ENCODE measurements around the gene NPIPB13.
"Not testable (repeated sequence)": the region's sequence is repeated elsewhere in the genome, so short reads cannot be mapped to it uniquely, and the experiment has no call there.

The NPIPB13 gene

GRCh38 chr16:30248379-30248778 lies at the start of gene NPIPB13:
NPIPB13 (minus strand) TSS chr16:30248479; CDS start chr16:30245573, 2,906 bp downstream.
- H3K27me3 Mint-ChIP-seq; H3K4me3 Mint-ChIP-seq; H3K9me3 Mint-ChIP-seq; DNase-seq (ENCODE audit: low spot score in 2 of 2); ATAC-seq (ENCODE audit: low read depth); H3K36me3 Mint-ChIP-seq; H3K27ac Mint-ChIP-seq; H3K4me1 Mint-ChIP-seq: not testable (repeated sequence)

DNA sequence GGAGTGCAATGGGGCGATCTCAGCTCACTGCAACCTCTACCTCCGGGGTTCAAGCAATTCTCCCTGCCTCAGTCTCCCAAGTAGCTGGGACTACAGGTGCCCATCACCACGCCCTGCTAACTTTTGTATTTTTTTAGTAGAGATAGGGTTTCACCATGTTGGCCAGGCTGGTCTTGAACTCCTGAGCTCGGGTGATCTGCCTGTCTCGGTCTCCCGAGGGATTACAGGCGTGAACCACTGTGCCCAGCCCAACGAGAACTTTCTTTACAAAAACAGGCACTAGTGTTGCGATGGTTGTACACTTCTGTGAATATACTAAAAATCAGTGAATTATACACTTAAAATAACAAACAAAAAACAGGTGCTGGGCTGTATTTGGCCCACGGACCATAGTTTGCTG lies 34.1 kb upstream of the NPIPB13 start:
- not testable (repeated sequence) for H3K36me3 Mint-ChIP-seq; H3K27me3 Mint-ChIP-seq; DNase-seq (ENCODE audit: low spot score in 2 of 2); H3K4me3 Mint-ChIP-seq; ATAC-seq (ENCODE audit: low read depth); H3K4me1 Mint-ChIP-seq; H3K27ac Mint-ChIP-seq; H3K9me3 Mint-ChIP-seq

GRCh38 chr16:30278523-30278922 lies 30.2 kb upstream of the NPIPB13 start:
- not testable (repeated sequence) for H3K4me3 Mint-ChIP-seq; H3K4me1 Mint-ChIP-seq; ATAC-seq (ENCODE audit: low read depth); DNase-seq (ENCODE audit: low spot score in 2 of 2); H3K27ac Mint-ChIP-seq; H3K36me3 Mint-ChIP-seq; H3K9me3 Mint-ChIP-seq; H3K27me3 Mint-ChIP-seq

- H3K9me3 Mint-ChIP-seq; H3K27ac Mint-ChIP-seq; DNase-seq (ENCODE audit: low spot score in 2 of 2); ATAC-seq (ENCODE audit: low read depth); H3K27me3 Mint-ChIP-seq; H3K4me3 Mint-ChIP-seq; H3K4me1 Mint-ChIP-seq; H3K36me3 Mint-ChIP-seq: not testable (repeated sequence)
Measured at GRCh38 chr16:30217082-30217481, 31.2 kb downstream of the NPIPB13 start.

GRCh38 chr16:30211414-30211813 lies 36.9 kb downstream of the NPIPB13 start:
- not testable (repeated sequence) for H3K4me3 Mint-ChIP-seq

DNA sequence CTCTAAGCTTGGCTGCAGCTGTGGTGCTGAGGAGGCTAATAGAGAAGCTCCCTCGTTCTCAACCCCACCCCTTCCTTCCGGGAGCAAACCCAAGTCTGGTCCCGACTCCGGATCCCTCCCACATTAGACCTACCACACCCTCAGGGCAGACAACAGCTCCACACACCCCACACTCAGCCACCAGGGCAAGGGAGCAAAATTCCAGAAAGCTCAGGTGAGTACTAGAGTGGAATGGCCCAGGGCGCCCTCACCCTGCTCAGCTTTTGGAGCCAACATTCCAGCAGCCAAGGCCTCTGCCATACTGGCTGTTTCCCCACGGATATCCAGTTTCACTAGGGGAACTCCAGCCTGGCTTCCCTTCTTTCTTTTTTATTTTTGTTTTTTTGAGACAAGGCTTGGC lies 39.2 kb downstream of the NPIPB13 start:
- H3K36me3 Mint-ChIP-seq; H3K27ac Mint-ChIP-seq; H3K4me1 Mint-ChIP-seq; H3K27me3 Mint-ChIP-seq; DNase-seq (ENCODE audit: low spot score in 2 of 2); H3K9me3 Mint-ChIP-seq: not testable (repeated sequence)
- peak overlapping the region; percentile 44 for H3K4me3 Mint-ChIP-seq
- peak; percentile 44 for ATAC-seq (ENCODE audit: low read depth)

More at GRCh38 chr16:30211414-30211813, 36.9 kb downstream of the NPIPB13 start:
- not testable (repeated sequence) for ATAC-seq (ENCODE audit: low read depth); H3K4me1 Mint-ChIP-seq; H3K27me3 Mint-ChIP-seq; H3K9me3 Mint-ChIP-seq; H3K27ac Mint-ChIP-seq; DNase-seq (ENCODE audit: low spot score in 2 of 2); H3K36me3 Mint-ChIP-seq

DNA sequence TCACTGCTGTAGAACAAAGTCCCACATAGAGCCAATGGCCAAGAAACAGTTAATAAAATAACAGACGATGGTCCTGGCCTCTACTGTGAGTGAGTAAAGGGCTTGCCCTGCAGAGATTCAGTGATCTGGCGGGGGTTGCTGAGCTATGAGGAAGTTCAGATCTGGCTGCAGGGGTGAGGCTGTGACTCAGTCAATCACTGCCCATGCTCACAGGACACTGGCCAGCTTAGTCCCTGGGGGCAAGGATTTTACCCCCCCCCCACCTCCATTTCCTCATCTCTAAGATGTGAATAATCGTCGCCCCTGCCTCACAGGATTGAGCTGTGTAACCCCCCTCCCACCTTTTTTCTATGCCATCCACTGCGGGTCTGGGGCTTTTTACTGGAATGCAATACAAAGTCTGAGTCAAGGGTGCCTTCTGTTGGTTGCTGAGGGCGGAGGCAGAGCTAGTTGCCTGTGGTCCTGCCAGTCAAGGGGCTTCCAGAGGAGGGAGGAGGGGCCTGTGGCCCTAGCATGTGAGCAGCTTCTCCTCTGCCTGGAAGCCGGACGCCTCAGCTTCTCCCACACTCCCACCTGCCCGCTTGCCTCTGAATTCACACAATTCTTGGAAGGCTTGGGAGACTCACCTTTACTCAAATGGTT lies 41.1 kb downstream of the NPIPB13 start:
- not testable (repeated sequence) for DNase-seq (ENCODE audit: low spot score in 2 of 2); H3K36me3 Mint-ChIP-seq; H3K27me3 Mint-ChIP-seq; H3K4me1 Mint-ChIP-seq; H3K9me3 Mint-ChIP-seq; H3K27ac Mint-ChIP-seq
- H3K4me3 Mint-ChIP-seq = peak overlapping the region; percentile 44
- ATAC-seq (ENCODE audit: low read depth) = peak; percentile 45

- not testable (repeated sequence) for H3K4me3 Mint-ChIP-seq
Measured at GRCh38 chr16:30206252-30206651, 42.0 kb downstream of the NPIPB13 start.

GRCh38 chr16:30205541-30206236 lies 42.6 kb downstream of the NPIPB13 start:
- H3K4me3 Mint-ChIP-seq, H3K36me3 Mint-ChIP-seq, H3K27me3 Mint-ChIP-seq, H3K9me3 Mint-ChIP-seq, H3K4me1 Mint-ChIP-seq, H3K27ac Mint-ChIP-seq: not testable (repeated sequence)
- ATAC-seq (ENCODE audit: low read depth) (peak; percentile 73), DNase-seq (ENCODE audit: low spot score in 2 of 2) (peak in 1 of 2 donors; percentile 27)

More at GRCh38 chr16:30206252-30206651, 42.0 kb downstream of the NPIPB13 start:
- not testable (repeated sequence) for H3K4me1 Mint-ChIP-seq; H3K36me3 Mint-ChIP-seq; H3K27ac Mint-ChIP-seq; H3K9me3 Mint-ChIP-seq; DNase-seq (ENCODE audit: low spot score in 2 of 2); H3K27me3 Mint-ChIP-seq
- peak; percentile 23 for ATAC-seq (ENCODE audit: low read depth)

DNA sequence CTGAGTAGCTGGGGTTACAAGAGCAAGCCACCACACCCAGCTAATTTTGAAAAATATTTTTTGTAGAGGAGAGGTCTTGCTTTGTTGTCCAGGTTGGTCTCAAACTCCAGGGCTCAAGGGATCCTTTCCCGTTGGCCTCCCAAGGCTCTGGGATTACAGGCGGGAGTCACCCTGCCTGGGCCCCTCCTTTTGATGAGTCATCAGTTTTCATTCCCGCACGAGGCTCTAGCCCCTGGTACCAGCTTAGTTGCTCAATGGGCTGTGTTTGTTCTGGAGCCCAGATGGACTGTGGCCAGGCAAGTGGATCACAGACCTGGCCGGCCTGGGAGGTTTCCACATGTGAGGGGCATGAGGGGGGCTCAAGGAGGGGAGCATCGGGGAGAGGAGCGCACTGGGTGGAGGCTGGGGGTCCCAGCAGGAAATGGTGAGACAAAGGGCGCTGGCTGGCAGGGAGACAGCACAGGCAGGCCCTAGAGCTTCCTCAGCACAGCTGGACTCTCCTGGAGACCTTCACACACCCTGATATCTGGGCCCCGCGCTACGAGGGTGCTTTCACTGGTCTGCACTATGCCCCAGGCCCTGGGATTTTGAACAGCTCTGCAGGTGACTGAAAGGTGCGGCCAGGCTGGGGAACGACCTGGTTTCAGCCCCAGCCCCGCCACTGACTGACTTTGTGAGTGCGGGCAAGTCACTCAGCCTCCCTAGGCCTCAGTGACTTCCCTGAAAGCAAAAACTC lies 48.5 kb downstream of the NPIPB13 start:
- not testable (repeated sequence) for H3K4me1 Mint-ChIP-seq; ATAC-seq (ENCODE audit: low read depth); DNase-seq (ENCODE audit: low spot score in 2 of 2); H3K9me3 Mint-ChIP-seq; H3K27me3 Mint-ChIP-seq; H3K36me3 Mint-ChIP-seq; H3K27ac Mint-ChIP-seq; H3K4me3 Mint-ChIP-seq

- H3K4me3 Mint-ChIP-seq; H3K4me1 Mint-ChIP-seq; ATAC-seq (ENCODE audit: low read depth); H3K27ac Mint-ChIP-seq; H3K36me3 Mint-ChIP-seq; H3K9me3 Mint-ChIP-seq; H3K27me3 Mint-ChIP-seq; DNase-seq (ENCODE audit: low spot score in 2 of 2): not testable (repeated sequence)
Measured at GRCh38 chr16:30199049-30199448, 49.2 kb downstream of the NPIPB13 start, which contains the start of gene SULT1A3. SULT1A3 (plus strand) TSS chr16:30199255; CDS start chr16:30200729, 1,474 bp downstream.

Data from memory B cell (primary cell).